ENCODE data around the gene SNX15.

DNA sequence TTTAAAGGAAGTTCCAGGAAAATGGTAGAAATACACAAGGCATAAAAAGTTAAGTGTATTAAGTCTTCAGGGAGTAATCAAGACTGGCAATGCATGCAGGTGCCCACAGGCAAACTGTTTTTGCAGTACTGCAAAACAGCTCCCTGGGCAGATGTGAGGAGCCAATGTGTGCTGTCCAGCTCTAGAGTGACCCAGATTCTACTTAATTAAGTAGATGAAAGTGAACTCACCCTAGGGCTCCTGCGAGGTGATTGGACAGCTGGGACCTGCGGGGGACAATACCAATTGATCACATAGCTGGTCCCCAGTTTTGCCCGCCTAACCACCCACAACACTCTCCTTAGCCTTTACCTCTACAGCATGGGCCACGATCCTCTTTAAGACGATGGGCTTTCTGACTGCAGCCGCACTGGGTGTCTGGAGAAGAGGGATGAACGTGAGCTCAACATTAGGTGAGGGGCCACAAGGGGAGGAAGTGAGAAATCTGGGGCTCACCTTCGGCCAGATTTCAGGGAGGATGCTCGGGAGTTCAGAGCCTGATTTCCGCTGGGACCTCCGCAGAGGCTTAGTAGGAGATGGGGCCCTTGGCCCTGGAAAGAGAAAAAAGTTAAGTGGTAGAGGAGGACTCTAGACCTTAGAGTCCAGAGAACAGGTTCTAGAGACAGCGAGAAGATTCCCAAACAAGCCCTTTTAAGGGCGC, 56.0 kb downstream of the SNX15 start:
- TF ChIP-seq, protein P1, sequence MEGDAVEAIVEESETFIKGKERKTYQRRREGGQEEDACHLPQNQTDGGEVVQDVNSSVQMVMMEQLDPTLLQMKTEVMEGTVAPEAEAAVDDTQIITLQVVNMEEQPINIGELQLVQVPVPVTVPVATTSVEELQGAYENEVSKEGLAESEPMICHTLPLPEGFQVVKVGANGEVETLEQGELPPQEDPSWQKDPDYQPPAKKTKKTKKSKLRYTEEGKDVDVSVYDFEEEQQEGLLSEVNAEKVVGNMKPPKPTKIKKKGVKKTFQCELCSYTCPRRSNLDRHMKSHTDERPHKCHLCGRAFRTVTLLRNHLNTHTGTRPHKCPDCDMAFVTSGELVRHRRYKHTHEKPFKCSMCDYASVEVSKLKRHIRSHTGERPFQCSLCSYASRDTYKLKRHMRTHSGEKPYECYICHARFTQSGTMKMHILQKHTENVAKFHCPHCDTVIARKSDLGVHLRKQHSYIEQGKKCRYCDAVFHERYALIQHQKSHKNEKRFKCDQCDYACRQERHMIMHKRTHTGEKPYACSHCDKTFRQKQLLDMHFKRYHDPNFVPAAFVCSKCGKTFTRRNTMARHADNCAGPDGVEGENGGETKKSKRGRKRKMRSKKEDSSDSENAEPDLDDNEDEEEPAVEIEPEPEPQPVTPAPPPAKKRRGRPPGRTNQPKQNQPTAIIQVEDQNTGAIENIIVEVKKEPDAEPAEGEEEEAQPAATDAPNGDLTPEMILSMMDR (conservative IDR thresholded peaks at IDR 0.05; ENCODE audit: low read depth, low read length) = no peak
- no peak for TF ChIP-seq EZH2 (IDR thresholded peaks at IDR 0.05; ENCODE audit: borderline replicate concordance, low read depth, low read length, poor library complexity, severe bottlenecking)

Measured in A673 (cell line).